ENCODE results near the gene DNAJC11.

DNAJC11 gene

GRCh38 chr1:6599141-6599975 is 102.3 kb downstream of the DNAJC11 start:
- peak overlapping the region; percentile 95 for H3K4me3 ChIP-seq (ENCODE audit: low read length)
- TF ChIP-seq CTCF (conservative IDR thresholded peaks at IDR 0.05; ENCODE audit: low read length), result no peak
- DNase-seq (ENCODE audit: low read depth), result peak; percentile 50

- DNase-seq (ENCODE audit: low read depth), result no peak
- no peak overlapping the region for H3K4me3 ChIP-seq (ENCODE audit: low read length)
- TF ChIP-seq CTCF (conservative IDR thresholded peaks at IDR 0.05; ENCODE audit: low read length), result no peak
These were observed 103.9 kb downstream of the DNAJC11 start for GRCh38 chr1:6597777-6598131.

GRCh38 chr1:6596886-6597776 is 104.5 kb downstream of the DNAJC11 start:
- TF ChIP-seq CTCF (conservative IDR thresholded peaks at IDR 0.05; ENCODE audit: low read length), result no peak
- DNase-seq (ENCODE audit: low read depth), result no peak
- H3K4me3 ChIP-seq (ENCODE audit: low read length), result no peak overlapping the region

- DNase-seq (ENCODE audit: low read depth), result no peak
- TF ChIP-seq CTCF (conservative IDR thresholded peaks at IDR 0.05; ENCODE audit: low read length), result no peak
- no peak overlapping the region for H3K4me3 ChIP-seq (ENCODE audit: low read length)
These were observed 105.3 kb downstream of the DNAJC11 start for GRCh38 chr1:6596351-6596750.

- DNase-seq (ENCODE audit: low read depth), result no peak
These were observed 106.5 kb downstream of the DNAJC11 start for GRCh38 chr1:6594977-6595740.

GRCh38 chr1:6593810-6594209 is 107.8 kb downstream of the DNAJC11 start:
- no peak for TF ChIP-seq CTCF (conservative IDR thresholded peaks at IDR 0.05; ENCODE audit: low read length)
- no peak overlapping the region for H3K4me3 ChIP-seq (ENCODE audit: low read length)
- DNase-seq (ENCODE audit: low read depth), result no peak

More at GRCh38 chr1:6594977-6595740, 106.5 kb downstream of the DNAJC11 start:
- no peak for TF ChIP-seq CTCF (conservative IDR thresholded peaks at IDR 0.05; ENCODE audit: low read length)
- H3K4me3 ChIP-seq (ENCODE audit: low read length), result no peak overlapping the region
